ENCODE measurements around the gene SRSF9. TPM values are rescaled to one million over a fixed set of nuclear protein-coding genes. Genes with fewer than 3 reads are reported as not detected.
"Not testable (repeated sequence)": the region's sequence is repeated elsewhere in the genome, so short reads cannot be mapped to it uniquely, and the experiment has no call there.

The SRSF9 gene
- polyA plus RNA-seq, 1 of the 3 experiments (the other 2 are of a cell fraction) = 210 TPM

DNA sequence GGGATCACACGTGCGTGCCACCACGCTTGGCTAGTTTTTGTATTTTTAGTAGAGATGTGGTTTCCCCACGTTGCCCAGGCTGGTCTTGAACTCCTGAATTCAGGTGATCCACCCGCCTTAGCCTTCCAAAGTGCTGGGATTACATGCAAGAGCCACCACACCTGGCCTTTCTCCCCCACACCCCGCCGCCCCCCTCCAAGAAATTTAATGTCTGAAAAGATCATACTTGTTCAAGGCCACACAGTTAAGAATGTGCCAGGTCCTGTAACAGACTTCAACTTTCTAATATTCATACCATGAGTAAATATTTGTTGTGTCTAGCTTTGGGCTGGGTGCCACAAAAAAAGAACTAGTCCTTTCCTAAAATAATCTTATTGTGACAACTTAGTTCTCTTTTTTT lies 14.2 kb downstream of the SRSF9 start (continued):
- TF ChIP-seq NRF1 (IDR thresholded peaks at IDR 0.05; ENCODE audit: low read depth, low read length) (no peak), EZH2phosphoT487 (IDR thresholded peaks at IDR 0.05; ENCODE audit: borderline replicate concordance, low read depth) (no peak)

DNA sequence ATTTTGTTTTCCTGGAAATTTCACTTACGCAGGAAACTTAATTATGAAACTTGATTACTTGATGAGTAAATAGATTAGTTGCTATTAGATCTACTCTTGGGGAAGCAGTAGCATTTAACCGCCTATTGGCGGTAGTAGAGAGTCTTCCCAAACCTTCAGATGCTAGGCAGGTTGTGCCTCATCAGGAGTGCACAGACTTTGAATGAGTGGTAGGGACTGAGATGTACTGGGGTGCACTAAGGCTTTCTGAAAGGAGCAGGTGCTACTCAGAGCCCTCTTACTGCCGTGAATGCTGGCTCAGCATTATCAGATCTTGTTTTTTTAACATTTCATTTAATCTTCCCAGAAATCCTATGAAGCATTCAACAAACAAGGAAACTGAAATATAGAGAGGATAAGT lies 15.6 kb downstream of the SRSF9 start:
- H4K20me1 ChIP-seq (ENCODE audit: insufficient read depth) = peaks cover 24% of the 10 kb centered on the region
- POLR2A ChIA-PET = interaction anchor here (1.6 kb wide), 1 partner anchor 42 kb away, joined by 3 read pairs; the partner anchor contains the start of gene DYNLL1
- peaks cover 48% of the 10 kb centered on the region for H3F3A ChIP-seq (replicated peaks; ENCODE audit: insufficient read depth)
- no peak overlapping the region for H3K4me3 ChIP-seq (ENCODE audit: low read depth in 2 of 2, low read length in 1 of 2)
- no peaks in the 10 kb centered on the region for H3K9me2 ChIP-seq
- H3K27me3 ChIP-seq (ENCODE audit: insufficient read depth) = no peaks in the 10 kb centered on the region
- H3K9ac ChIP-seq = no peak overlapping the region
- peaks cover 49% of the 10 kb centered on the region for H3K79me2 ChIP-seq (ENCODE audit: insufficient read depth)
- TF ChIP-seq, protein P1, sequence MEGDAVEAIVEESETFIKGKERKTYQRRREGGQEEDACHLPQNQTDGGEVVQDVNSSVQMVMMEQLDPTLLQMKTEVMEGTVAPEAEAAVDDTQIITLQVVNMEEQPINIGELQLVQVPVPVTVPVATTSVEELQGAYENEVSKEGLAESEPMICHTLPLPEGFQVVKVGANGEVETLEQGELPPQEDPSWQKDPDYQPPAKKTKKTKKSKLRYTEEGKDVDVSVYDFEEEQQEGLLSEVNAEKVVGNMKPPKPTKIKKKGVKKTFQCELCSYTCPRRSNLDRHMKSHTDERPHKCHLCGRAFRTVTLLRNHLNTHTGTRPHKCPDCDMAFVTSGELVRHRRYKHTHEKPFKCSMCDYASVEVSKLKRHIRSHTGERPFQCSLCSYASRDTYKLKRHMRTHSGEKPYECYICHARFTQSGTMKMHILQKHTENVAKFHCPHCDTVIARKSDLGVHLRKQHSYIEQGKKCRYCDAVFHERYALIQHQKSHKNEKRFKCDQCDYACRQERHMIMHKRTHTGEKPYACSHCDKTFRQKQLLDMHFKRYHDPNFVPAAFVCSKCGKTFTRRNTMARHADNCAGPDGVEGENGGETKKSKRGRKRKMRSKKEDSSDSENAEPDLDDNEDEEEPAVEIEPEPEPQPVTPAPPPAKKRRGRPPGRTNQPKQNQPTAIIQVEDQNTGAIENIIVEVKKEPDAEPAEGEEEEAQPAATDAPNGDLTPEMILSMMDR (IDR thresholded peaks at IDR 0.05) = peak; percentile 68
- TF ChIP-seq MXI1 (IDR thresholded peaks at IDR 0.05; ENCODE audit: low read depth, low read length) (no peak), RAD21 (IDR thresholded peaks at IDR 0.05; ENCODE audit: low read length) (peak; percentile 47)
- no peak overlapping the region for H3K27ac ChIP-seq (ENCODE audit: low read depth in 2 of 2, low read length in 1 of 2)
- CTCF ChIA-PET = interaction anchor here (1.2 to 1.8 kb wide), 6 partner anchors 11 to 152 kb away, joined by 3 to 6 read pairs (median 4); partner anchors contain the start of gene SIRT4
- DNase-seq = peak; percentile 68
- H2AFZ ChIP-seq (ENCODE audit: low read depth) = no peak overlapping the region
- WGBS (ENCODE audit: low lambda C conversion rate) = 70% methylated on average over 4 of the region's 4 CpGs
- peaks cover 28 to 61% of the 10 kb centered on the region in 2 experiments for H3K36me3 ChIP-seq (replicated peaks in 1 of 2; ENCODE audit: control insufficient read depth in 1 of 2, insufficient read depth in 2 of 2, low read length in 1 of 2)
- no peak overlapping the region for H3K4me2 ChIP-seq
- H3K4me1 ChIP-seq (ENCODE audit: control insufficient read depth in 1 of 2, insufficient read depth in 2 of 2, low read depth in 1 of 2, low read length in 1 of 2) = no peaks in the 10 kb centered on the region
- no peaks in the 10 kb centered on the region for H3K9me3 ChIP-seq

DNA sequence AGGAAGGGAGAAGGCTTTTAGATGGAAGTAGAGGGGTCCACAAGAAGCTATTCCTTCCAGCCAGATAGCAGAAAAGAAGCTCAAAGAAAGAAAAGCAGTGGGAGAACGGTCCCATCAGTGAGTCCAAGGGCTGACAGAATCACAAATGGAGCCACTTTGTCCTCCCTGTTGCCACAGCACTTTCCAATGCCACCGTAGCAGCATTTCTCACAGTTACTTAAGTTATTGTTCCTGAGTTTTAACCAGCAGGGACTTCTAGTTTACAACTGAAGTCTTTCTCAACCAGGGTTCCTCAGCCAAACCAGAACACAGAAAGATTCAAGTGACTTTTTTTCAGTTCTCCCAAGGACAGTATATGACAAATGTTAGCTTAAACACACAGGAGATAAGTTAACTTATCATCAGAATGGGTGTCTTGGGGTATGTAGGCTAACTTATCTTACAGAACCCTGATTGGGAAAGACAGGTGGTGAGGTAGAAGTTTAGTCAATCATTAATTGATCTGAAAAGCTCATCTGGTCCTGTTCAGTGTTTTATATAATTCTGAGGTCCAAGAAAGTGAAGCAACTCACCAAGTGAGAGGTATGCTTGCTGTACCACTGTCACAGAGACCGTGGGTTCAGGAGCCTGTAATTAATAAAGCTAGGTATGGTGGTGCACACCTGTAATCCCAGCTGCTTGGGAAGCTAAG lies 16.3 kb downstream of the SRSF9 start:
- Histone ChIP-seq H3F3A (replicated peaks; ENCODE audit: insufficient read depth) (peaks cover 43% of the 10 kb centered on the region), H3K4me2 (no peak overlapping the region), H2AFZ (ENCODE audit: low read depth) (no peak overlapping the region), H3K27me3 (ENCODE audit: insufficient read depth) (no peaks in the 10 kb centered on the region), H3K79me2 (ENCODE audit: insufficient read depth) (peaks cover 56% of the 10 kb centered on the region), H4K20me1 (ENCODE audit: insufficient read depth) (peaks cover 24% of the 10 kb centered on the region), H3K36me3 (replicated peaks in 1 of 2; ENCODE audit: control insufficient read depth in 1 of 2, insufficient read depth in 2 of 2, low read length in 1 of 2) (peaks cover 23 to 64% of the 10 kb centered on the region in 2 experiments), H3K4me3 (ENCODE audit: low read depth in 2 of 2, low read length in 1 of 2) (no peak overlapping the region), H3K27ac (ENCODE audit: low read depth in 2 of 2, low read length in 1 of 2) (no peak overlapping the region), H3K9me2 (no peaks in the 10 kb centered on the region), H3K4me1 (ENCODE audit: control insufficient read depth in 1 of 2, insufficient read depth in 2 of 2, low read depth in 1 of 2, low read length in 1 of 2) (no peaks in the 10 kb centered on the region), H3K9ac (no peak overlapping the region), H3K9me3 (no peaks in the 10 kb centered on the region)
- WGBS (ENCODE audit: low lambda C conversion rate) = 100% methylated on average over 3 of the region's 3 CpGs
- TF ChIP-seq, protein P2, sequence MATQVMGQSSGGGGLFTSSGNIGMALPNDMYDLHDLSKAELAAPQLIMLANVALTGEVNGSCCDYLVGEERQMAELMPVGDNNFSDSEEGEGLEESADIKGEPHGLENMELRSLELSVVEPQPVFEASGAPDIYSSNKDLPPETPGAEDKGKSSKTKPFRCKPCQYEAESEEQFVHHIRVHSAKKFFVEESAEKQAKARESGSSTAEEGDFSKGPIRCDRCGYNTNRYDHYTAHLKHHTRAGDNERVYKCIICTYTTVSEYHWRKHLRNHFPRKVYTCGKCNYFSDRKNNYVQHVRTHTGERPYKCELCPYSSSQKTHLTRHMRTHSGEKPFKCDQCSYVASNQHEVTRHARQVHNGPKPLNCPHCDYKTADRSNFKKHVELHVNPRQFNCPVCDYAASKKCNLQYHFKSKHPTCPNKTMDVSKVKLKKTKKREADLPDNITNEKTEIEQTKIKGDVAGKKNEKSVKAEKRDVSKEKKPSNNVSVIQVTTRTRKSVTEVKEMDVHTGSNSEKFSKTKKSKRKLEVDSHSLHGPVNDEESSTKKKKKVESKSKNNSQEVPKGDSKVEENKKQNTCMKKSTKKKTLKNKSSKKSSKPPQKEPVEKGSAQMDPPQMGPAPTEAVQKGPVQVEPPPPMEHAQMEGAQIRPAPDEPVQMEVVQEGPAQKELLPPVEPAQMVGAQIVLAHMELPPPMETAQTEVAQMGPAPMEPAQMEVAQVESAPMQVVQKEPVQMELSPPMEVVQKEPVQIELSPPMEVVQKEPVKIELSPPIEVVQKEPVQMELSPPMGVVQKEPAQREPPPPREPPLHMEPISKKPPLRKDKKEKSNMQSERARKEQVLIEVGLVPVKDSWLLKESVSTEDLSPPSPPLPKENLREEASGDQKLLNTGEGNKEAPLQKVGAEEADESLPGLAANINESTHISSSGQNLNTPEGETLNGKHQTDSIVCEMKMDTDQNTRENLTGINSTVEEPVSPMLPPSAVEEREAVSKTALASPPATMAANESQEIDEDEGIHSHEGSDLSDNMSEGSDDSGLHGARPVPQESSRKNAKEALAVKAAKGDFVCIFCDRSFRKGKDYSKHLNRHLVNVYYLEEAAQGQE (IDR thresholded peaks at IDR 0.05; ENCODE audit: low read depth, low read length) = no peak
- TF ChIP-seq TCF12 (IDR thresholded peaks at IDR 0.05) = no peak
- no peak for TF ChIP-seq GATA2 (CRISPR knock-in tag; IDR thresholded peaks at IDR 0.05)
- TF ChIP-seq RCOR1 (IDR thresholded peaks at IDR 0.05; ENCODE audit: low read length) = no peak
- TF ChIP-seq EZH2phosphoT487 (IDR thresholded peaks at IDR 0.05; ENCODE audit: borderline replicate concordance, low read depth) = no peak
- TF ChIP-seq, protein P1 (IDR thresholded peaks at IDR 0.05) = no peak
- no peak for TF ChIP-seq YY1 (IDR thresholded peaks at IDR 0.05; ENCODE audit: low read depth)
- POLR2A ChIA-PET = no interaction called here
- CTCF ChIA-PET = interaction anchor here (0.7 to 3.8 kb wide), 13 partner anchors 8 to 151 kb away, joined by 3 to 18 read pairs (median 4); partner anchors contain the start of gene SIRT4
- no peak for DNase-seq

DNA sequence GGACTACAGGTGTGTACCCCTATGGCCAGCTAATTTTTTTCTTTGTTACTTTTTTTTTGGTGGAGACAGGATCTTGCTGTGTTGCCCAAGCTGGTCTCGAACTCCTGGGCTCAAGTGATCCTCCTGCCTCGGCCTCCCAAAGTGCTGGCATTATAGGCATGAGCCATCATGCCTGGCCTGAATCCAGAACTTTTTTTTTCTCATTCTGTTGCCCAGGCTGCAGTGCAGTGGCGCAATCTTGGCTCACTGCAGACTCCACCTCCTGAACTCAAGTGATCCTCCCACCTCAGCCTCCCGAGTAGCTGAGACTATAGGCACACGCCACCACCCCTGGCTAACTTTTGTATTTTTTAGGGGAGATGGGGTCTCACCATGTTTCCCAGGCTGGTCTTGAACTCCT lies 17.0 kb downstream of the SRSF9 start:
- H3K9ac ChIP-seq; H3K4me3 ChIP-seq (ENCODE audit: low read depth in 2 of 2, low read length in 1 of 2); H3K4me1 ChIP-seq (ENCODE audit: control insufficient read depth in 1 of 2, insufficient read depth in 2 of 2, low read depth in 1 of 2, low read length in 1 of 2); H3K4me2 ChIP-seq; H3K27ac ChIP-seq (ENCODE audit: low read depth in 2 of 2, low read length in 1 of 2); H3K9me3 ChIP-seq; POLR2A ChIA-PET; H3K9me2 ChIP-seq; H2AFZ ChIP-seq (ENCODE audit: low read depth); H3K27me3 ChIP-seq (ENCODE audit: insufficient read depth); DNase-seq: not testable (repeated sequence)
- Histone ChIP-seq H3F3A (replicated peaks; ENCODE audit: insufficient read depth) (peaks cover 40% of the 10 kb centered on the region), H4K20me1 (ENCODE audit: insufficient read depth) (peaks cover 24% of the 10 kb centered on the region), H3K36me3 (replicated peaks in 1 of 2; ENCODE audit: control insufficient read depth in 1 of 2, insufficient read depth in 2 of 2, low read length in 1 of 2) (peaks cover 23 to 57% of the 10 kb centered on the region in 2 experiments), H3K79me2 (ENCODE audit: insufficient read depth) (peaks cover 63% of the 10 kb centered on the region)
- WGBS (ENCODE audit: low lambda C conversion rate) = 97% methylated on average over 5 of the region's 5 CpGs
- CTCF ChIA-PET = interaction anchor here (1.2 to 3.8 kb wide), 7 partner anchors 10 to 150 kb away, joined by 4 to 18 read pairs (median 5); partner anchors contain the start of gene SIRT4
